Activated CD4-positive, alpha-beta memory T cell treated with anti-CD3 and anti-CD28 coated beads, Interleukin-2, amount 10 ng/mL, durations not matched to agents 7 days and 5 days (primary cell): Measurements from ENCODE around the gene CCDC6. TPM values are rescaled to one million over a fixed set of nuclear protein-coding genes. Genes with fewer than 3 reads are reported as not detected.

ENCODE experiments used
- CTCF ChIA-PET: fragments of 350-600 bp; sonication (Branson Sonifier 250); formaldehyde crosslinking; loops from one replicate; lab custom pipeline; 2021; ENCODE audit warnings: antibody characterized with exemption, inconsistent platforms; lab: Charles Lee
- POLR2A ChIA-PET: fragments of 350-600 bp; sonication (Branson Sonifier 250); formaldehyde crosslinking; loops from one replicate; lab custom pipeline; 2021; ENCODE audit warnings: antibody characterized with exemption; lab: Charles Lee
- DNase-seq: peaks from one replicate; pipeline ENCODE4 v3.0.0-alpha.2; 2020
- H3K27ac Mint-ChIP-seq: one replicate; pipeline ENCODE4 v1.8.0; 2021; ENCODE audit warnings: mild to moderate bottlenecking, mixed read lengths
- H3K27me3 Mint-ChIP-seq: one replicate; pipeline ENCODE4 v1.8.0; 2021; ENCODE audit warnings: mixed read lengths
- H3K36me3 Mint-ChIP-seq: one replicate; pipeline ENCODE4 v1.8.0; 2021; ENCODE audit warnings: low read depth, mixed read lengths
- H3K4me1 Mint-ChIP-seq: one replicate; pipeline ENCODE4 v1.8.0; 2021; ENCODE audit warnings: mixed read lengths
- H3K4me3 Mint-ChIP-seq: one replicate; pipeline ENCODE4 v1.8.0; 2021; ENCODE audit warnings: mild to moderate bottlenecking, mixed read lengths
- H3K9me3 Mint-ChIP-seq: one replicate; pipeline ENCODE4 v1.8.0; 2021; ENCODE audit warnings: mixed read lengths
- total RNA-seq, 2 experiments: library from RNA; stranded (reverse); gene quantifications; one replicate each; pipeline ENCODE4 v1.2.3, GENCODE V29; 2021

The CCDC6 gene
- total RNA-seq, 2 experiments from 2014 or later, result 22.4 to 22.6 TPM

GRCh38 chr10:59857049-59857448 lies 49.3 kb downstream of the CCDC6 start:
- H3K9me3 Mint-ChIP-seq, result peaks cover 10% of the 10 kb centered on the region
- ChIA-PET CTCF (no interaction called here), POLR2A (no interaction called here)
- H3K4me3 Mint-ChIP-seq, result no peak overlapping the region
- H3K27ac Mint-ChIP-seq, result no peak overlapping the region
- DNase-seq, result no peak
- peaks cover 7% of the 10 kb centered on the region for H3K4me1 Mint-ChIP-seq
- no peaks in the 10 kb centered on the region for H3K27me3 Mint-ChIP-seq
- peaks cover 31% of the 10 kb centered on the region for H3K36me3 Mint-ChIP-seq

- H3K4me3 Mint-ChIP-seq, result no peak overlapping the region
- CTCF ChIA-PET, result interaction anchor here (0.7 to 1.1 kb wide), 3 partner anchors 9 to 51 kb away, joined by 3 to 7 read pairs (median 3); no protein-coding TSS in a partner anchor
- POLR2A ChIA-PET, result no interaction called here
These were observed 50.3 kb downstream of the CCDC6 start for GRCh38 chr10:59856104-59856503.

GRCh38 chr10:59854571-59854970 lies 51.8 kb downstream of the CCDC6 start:
- H3K9me3 Mint-ChIP-seq, result peaks cover 7% of the 10 kb centered on the region
- POLR2A ChIA-PET, result no interaction called here
- H3K27ac Mint-ChIP-seq, result no peak overlapping the region
- H3K27me3 Mint-ChIP-seq, result no peaks in the 10 kb centered on the region
- DNase-seq, result no peak
- peaks cover 7% of the 10 kb centered on the region for H3K4me1 Mint-ChIP-seq
- CTCF ChIA-PET, result no interaction called here
- H3K4me3 Mint-ChIP-seq, result no peak overlapping the region
- H3K36me3 Mint-ChIP-seq, result peaks cover 29% of the 10 kb centered on the region

More at GRCh38 chr10:59856104-59856503, 50.3 kb downstream of the CCDC6 start:
- Mint-ChIP-seq H3K9me3 (peaks cover 10% of the 10 kb centered on the region), H3K36me3 (peaks cover 34% of the 10 kb centered on the region), H3K27ac (no peak overlapping the region), H3K27me3 (no peaks in the 10 kb centered on the region), H3K4me1 (peaks cover 7% of the 10 kb centered on the region)
- DNase-seq, result no peak

DNA sequence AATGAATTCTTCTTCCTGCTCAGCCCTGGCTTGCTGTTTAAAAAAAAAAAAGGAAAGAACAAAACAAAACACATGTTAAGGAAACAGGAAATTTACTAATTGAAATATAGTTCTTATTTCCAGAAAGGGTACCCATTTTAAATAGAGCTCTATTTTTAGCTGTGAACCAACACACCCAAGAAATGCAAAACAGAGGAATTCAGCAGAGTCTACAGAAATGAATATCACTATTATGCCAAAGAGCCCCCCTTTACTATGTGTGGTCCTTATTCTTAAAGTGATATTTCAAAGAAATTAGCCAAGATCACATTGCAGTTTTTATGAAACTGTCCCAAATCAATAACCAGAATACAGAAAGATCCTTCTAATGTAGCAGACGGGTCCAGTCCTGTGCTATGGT lies 53.7 kb downstream of the CCDC6 start:
- Mint-ChIP-seq H3K9me3 (peaks cover 4% of the 10 kb centered on the region), H3K36me3 (peaks cover 29% of the 10 kb centered on the region)

DNA sequence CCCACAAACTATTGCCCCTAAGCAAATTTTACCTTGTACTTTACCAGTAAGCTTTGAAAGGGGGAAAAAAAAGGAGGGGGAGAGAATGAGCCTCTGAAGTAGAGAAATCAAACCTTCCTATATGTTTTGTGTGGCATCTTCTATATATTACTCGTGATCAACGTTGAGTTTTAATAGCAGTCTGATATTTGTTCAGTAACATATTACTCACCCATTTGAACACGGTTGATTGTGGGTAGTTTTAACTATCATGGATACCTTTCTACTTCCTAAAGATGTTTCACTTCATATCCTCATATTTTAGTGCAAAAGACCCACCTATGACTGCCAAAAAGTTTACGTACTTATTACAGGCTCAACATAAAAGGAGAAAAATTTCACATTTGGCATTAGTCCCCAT lies 54.5 kb downstream of the CCDC6 start:
- H3K9me3 Mint-ChIP-seq, result peaks cover 4% of the 10 kb centered on the region
- H3K4me3 Mint-ChIP-seq, result no peak overlapping the region
- peaks cover 10% of the 10 kb centered on the region for H3K4me1 Mint-ChIP-seq
- CTCF ChIA-PET, result interaction anchor here (0.8 to 2.5 kb wide), 2 partner anchors 13 to 55 kb away, joined by 3 to 8 read pairs; partner anchors contain the start of gene CCDC6
- H3K27ac Mint-ChIP-seq, result no peak overlapping the region
- DNase-seq, result no peak
- no peaks in the 10 kb centered on the region for H3K27me3 Mint-ChIP-seq
- H3K36me3 Mint-ChIP-seq, result peaks cover 30% of the 10 kb centered on the region
- POLR2A ChIA-PET, result no interaction called here

More for the DNA sequence above, 53.7 kb downstream of the CCDC6 start:
- DNase-seq, result no peak
- no peaks in the 10 kb centered on the region for H3K27me3 Mint-ChIP-seq
- H3K4me3 Mint-ChIP-seq, result no peak overlapping the region
- CTCF ChIA-PET, result interaction anchor here (0.8 to 2.5 kb wide), 3 partner anchors 13 to 54 kb away, joined by 3 to 8 read pairs (median 5); partner anchors contain the start of gene CCDC6
- no peak overlapping the region for H3K27ac Mint-ChIP-seq
- POLR2A ChIA-PET, result no interaction called here
- peaks cover 7% of the 10 kb centered on the region for H3K4me1 Mint-ChIP-seq

GRCh38 chr10:59847888-59848287 lies 58.5 kb downstream of the CCDC6 start:
- ChIA-PET CTCF (interaction anchor here (0.7 to 1.1 kb wide), 2 partner anchors 58 to 892 kb away, joined by 3 to 7 read pairs; partner anchors contain the start of gene CCDC6), POLR2A (no interaction called here)
- no peaks in the 10 kb centered on the region for H3K27me3 Mint-ChIP-seq
- H3K4me3 Mint-ChIP-seq, result no peak overlapping the region
- H3K27ac Mint-ChIP-seq, result no peak overlapping the region
- no peaks in the 10 kb centered on the region for H3K9me3 Mint-ChIP-seq
- H3K4me1 Mint-ChIP-seq, result peaks cover 17% of the 10 kb centered on the region
- DNase-seq, result no peak
- peaks cover 33% of the 10 kb centered on the region for H3K36me3 Mint-ChIP-seq

DNA sequence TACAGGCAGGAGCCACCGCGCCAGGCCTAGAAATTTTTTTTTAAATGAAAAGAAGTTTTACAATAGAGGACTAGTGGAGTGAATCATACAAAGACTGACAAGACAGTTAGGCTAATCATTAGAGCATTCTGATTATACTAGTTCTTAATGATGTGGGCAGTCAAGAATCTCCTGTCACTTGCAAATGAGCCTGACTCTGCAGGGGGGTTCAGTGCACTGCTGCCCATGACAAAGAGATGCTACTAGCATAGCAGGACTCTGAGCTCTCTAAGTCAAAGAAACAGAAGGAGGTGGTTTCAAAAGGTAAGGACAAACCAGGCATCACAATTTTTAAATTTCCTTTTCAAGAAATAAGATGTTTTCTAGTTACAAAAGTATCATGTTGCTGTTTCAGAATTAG lies 59.0 kb downstream of the CCDC6 start:
- Mint-ChIP-seq H3K27me3 (no peaks in the 10 kb centered on the region), H3K9me3 (no peaks in the 10 kb centered on the region), H3K27ac (no peak overlapping the region), H3K4me3 (no peak overlapping the region), H3K36me3 (peaks cover 34% of the 10 kb centered on the region), H3K4me1 (peaks cover 13% of the 10 kb centered on the region)
- ChIA-PET POLR2A (no interaction called here), CTCF (interaction anchor here (0.7 to 1.1 kb wide), 3 partner anchors 59 to 892 kb away, joined by 3 to 7 read pairs (median 3); partner anchors contain the start of gene CCDC6)
- DNase-seq, result no peak

DNA sequence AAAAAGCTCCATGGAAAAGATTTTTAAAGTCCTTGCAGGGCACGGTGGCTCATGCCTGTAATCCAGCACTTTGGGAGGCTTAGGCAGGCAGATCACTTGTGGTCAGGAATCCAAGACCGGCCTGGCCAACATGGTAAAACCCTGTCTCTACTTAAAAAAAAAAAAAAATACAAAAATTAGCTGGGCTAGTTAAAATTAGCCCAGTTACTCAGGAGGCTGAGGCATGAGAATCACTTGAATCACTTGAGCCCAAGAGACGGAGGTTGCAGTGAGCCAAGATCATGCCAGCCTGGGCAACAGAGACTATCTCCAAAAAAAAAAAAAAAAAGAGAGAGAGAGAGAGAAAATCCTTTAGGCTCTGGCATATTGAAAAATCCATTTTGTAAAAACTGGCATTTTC lies 61.9 kb downstream of the CCDC6 start:
- CTCF ChIA-PET, result interaction anchor here (0.6 to 3.5 kb wide), 6 partner anchors 13 to 1779 kb away, joined by 3 to 12 read pairs (median 4); no protein-coding TSS in a partner anchor
- POLR2A ChIA-PET, result no interaction called here
- Mint-ChIP-seq H3K27me3 (no peaks in the 10 kb centered on the region), H3K36me3 (peaks cover 34% of the 10 kb centered on the region), H3K4me3 (no peak overlapping the region), H3K4me1 (peaks cover 13% of the 10 kb centered on the region), H3K27ac (no peak overlapping the region), H3K9me3 (no peaks in the 10 kb centered on the region)
- DNase-seq, result no peak

DNA sequence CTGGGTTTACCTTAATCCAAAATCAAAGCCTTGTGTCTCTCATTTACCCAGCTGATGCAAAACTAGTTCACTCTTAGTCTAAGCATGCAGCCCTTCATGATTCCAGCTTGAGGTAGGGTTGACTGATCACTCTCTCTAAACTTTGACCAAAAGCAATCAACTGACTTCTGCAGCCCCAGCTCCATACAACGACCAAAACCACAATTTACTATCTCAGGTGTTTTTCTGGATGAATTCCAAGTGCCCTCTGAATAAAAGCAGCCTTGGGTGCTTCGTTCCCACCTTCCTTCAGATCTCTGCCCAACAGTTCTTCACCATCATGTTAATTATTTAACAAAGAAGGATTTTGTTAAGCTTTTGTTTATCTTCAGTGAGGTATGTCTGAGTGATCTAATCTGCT lies 62.6 kb downstream of the CCDC6 start:
- ChIA-PET POLR2A (no interaction called here), CTCF (interaction anchor here (3.5 kb wide), 1 partner anchor 13 kb away, joined by 12 read pairs; no protein-coding TSS in a partner anchor)
- Mint-ChIP-seq H3K4me3 (no peak overlapping the region), H3K4me1 (peaks cover 13% of the 10 kb centered on the region), H3K27me3 (no peaks in the 10 kb centered on the region), H3K36me3 (peaks cover 34% of the 10 kb centered on the region), H3K27ac (no peak overlapping the region), H3K9me3 (no peaks in the 10 kb centered on the region)
- DNase-seq, result no peak

- Mint-ChIP-seq H3K9me3 (no peaks in the 10 kb centered on the region), H3K4me1 (no peaks in the 10 kb centered on the region), H3K27ac (no peak overlapping the region), H3K4me3 (no peak overlapping the region), H3K36me3 (peaks cover 21% of the 10 kb centered on the region), H3K27me3 (no peaks in the 10 kb centered on the region)
- POLR2A ChIA-PET, result no interaction called here
- DNase-seq, result no peak
- CTCF ChIA-PET, result no interaction called here
These were observed 66.8 kb downstream of the CCDC6 start for GRCh38 chr10:59839576-59839975.

DNA sequence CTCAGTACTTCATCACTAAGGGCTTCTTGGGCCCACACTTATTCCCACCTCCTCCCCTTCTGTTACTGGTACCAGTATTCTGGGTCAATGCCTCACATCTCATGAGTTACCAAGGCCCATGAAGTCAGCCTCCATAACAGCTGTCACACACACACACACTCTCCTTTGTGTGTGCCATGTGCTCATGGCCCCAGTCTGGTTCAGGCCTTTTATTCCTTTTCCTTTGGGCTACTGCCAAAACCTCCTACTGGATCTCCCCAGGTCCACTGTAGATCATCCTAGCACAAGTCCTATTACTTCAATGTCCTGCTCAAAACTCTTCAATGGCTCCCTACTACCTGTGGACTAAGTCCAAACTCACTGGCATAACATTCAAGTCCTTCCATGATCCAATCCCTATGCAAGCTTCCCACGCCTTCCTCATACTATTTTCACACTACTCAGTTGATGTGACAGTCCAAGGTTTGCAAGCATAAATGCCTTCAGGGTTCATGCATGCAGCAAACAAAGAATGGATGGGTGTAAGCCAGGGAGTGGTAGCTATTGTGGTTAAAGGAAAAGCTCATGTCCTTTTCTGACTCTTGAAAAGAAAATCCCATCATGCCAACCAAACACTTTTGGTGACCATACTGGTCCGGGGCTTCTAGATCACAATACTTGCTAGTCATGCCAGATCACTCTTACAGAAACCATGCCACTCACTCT lies 68.1 kb downstream of the CCDC6 start:
- Mint-ChIP-seq H3K4me1 (peaks cover 2% of the 10 kb centered on the region), H3K27ac (no peak overlapping the region), H3K27me3 (no peaks in the 10 kb centered on the region), H3K36me3 (peaks cover 14% of the 10 kb centered on the region), H3K9me3 (no peaks in the 10 kb centered on the region), H3K4me3 (no peak overlapping the region)
- DNase-seq, result no peak
- ChIA-PET CTCF (interaction anchor here (1.1 kb wide), 1 partner anchor 68 kb away, joined by 3 read pairs; the partner anchor contains the start of gene CCDC6), POLR2A (no interaction called here)

GRCh38 chr10:59833810-59834209 lies 72.5 kb downstream of the CCDC6 start:
- Mint-ChIP-seq H3K36me3 (peaks cover 22% of the 10 kb centered on the region), H3K4me3 (no peak overlapping the region), H3K27ac (no peak overlapping the region), H3K27me3 (no peaks in the 10 kb centered on the region), H3K4me1 (peaks cover 30% of the 10 kb centered on the region), H3K9me3 (no peaks in the 10 kb centered on the region)
- no peak for DNase-seq
- ChIA-PET CTCF (interaction anchor here (0.8 to 1.1 kb wide), 2 partner anchors 16 to 173 kb away, joined by 3 read pairs; no protein-coding TSS in a partner anchor), POLR2A (no interaction called here)

DNA sequence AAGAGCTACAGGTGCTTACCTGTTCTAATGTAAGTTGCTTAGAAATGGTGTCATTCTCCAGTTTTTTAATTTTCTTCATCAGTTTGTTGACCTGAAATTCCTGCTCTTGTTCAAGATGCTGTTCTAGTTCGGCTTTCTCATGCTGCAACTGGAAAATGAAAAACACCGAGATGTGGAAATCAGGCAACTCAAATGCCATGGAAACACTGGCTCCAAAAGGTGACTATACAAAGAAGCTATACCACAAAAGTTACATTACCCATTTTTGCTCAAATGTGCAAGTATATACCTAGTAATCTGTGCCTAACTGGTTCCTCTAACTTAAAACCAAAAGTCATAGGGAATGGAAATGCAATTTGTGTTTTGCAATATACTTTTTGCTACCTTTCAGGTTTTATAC lies 73.8 kb downstream of the CCDC6 start:
- Mint-ChIP-seq H3K36me3 (peaks cover 24% of the 10 kb centered on the region), H3K27me3 (no peaks in the 10 kb centered on the region), H3K4me3 (no peak overlapping the region), H3K27ac (no peak overlapping the region), H3K9me3 (no peaks in the 10 kb centered on the region), H3K4me1 (peaks cover 31% of the 10 kb centered on the region)
- POLR2A ChIA-PET, result interaction anchor here (0.9 kb wide), 1 partner anchor 74 kb away, joined by 3 read pairs; the partner anchor contains the start of gene CCDC6
- DNase-seq, result no peak
- CTCF ChIA-PET, result interaction anchor here (1.1 to 2.8 kb wide), 3 partner anchors 9 to 207 kb away, joined by 4 to 11 read pairs (median 6); no protein-coding TSS in a partner anchor
